A549 (cell line): Measurements from ENCODE around the gene SUN2. TPM values are rescaled to one million over a fixed set of nuclear protein-coding genes. Genes with fewer than 3 reads are reported as not detected.

Source experiments
- ATAC-seq, 2 experiments: fragments of 200-7000 bp in 1 of 2; fragments of >200 bp in 1 of 2; cut with Nextera tagmentation in 1 of 2; cut with Tn5 transposase in 1 of 2; 3 replicates each; pipeline versions ENCODE4 v1.8.0 to v1.9.1; 2018 to 2020; ENCODE audit warnings: mild to moderate bottlenecking in 1 of 2, moderate library complexity in 1 of 2
- CTCF ChIA-PET: fragments of 300-600 bp; sonication (Branson Sonifier 250); formaldehyde crosslinking; extraction: SDS; loops from one replicate; lab custom pipeline; 2021; ENCODE audit warnings: antibody characterized with exemption, inconsistent platforms; lab: Yijun Ruan, JAX
- POLR2A ChIA-PET: fragments of 350-600 bp; formaldehyde crosslinking; extraction: SDS; loops from one replicate; lab custom pipeline; 2021; ENCODE audit warnings: antibody characterized with exemption, inconsistent platforms; lab: Yijun Ruan, JAX
- DNase-seq, 2 experiments: peaks; one replicate each; pipeline versions ENCODE4 v3.0.0 to v3.0.0-alpha.2; 2011 to 2016; ENCODE audit warnings: low read depth in 1 of 2, low spot score in 1 of 2
- FAIRE-seq: peaks from 2 replicates; lab custom pipeline; 2011; peaks lifted over from hg19 to GRCh38; lab: Jason Lieb, UNC
- H3K27ac ChIP-seq, 2 experiments: fragments of >200 bp; sonication (Bioruptor Twin); formaldehyde crosslinking; 3 replicates each; pipeline ENCODE4 v1.5.1; 2016 to 2017
- H3K4me1 ChIP-seq: fragments of >200 bp; sonication (Bioruptor Twin); formaldehyde crosslinking; 3 replicates; pipeline ENCODE4 v1.6.1; 2016
- H3K4me2 ChIP-seq: fragments of >200 bp; sonication (Bioruptor Twin); formaldehyde crosslinking; 3 replicates; pipeline ENCODE4 v1.6.1; 2016
- H3K4me3 ChIP-seq: fragments of >200 bp; sonication (Bioruptor Twin); formaldehyde crosslinking; 3 replicates; pipeline ENCODE4 v1.5.1; 2016
- H3K9me3 ChIP-seq: fragments of >200 bp; sonication (Bioruptor Twin); formaldehyde crosslinking; 3 replicates; pipeline ENCODE4 v1.6.1; 2016
- BCL3 ChIP-seq: fragments of >200 bp; sonication (Bioruptor Twin); formaldehyde crosslinking; IDR thresholded peaks from 3 replicates; pipeline ENCODE4 v1.6.1; 2016
- E2F6 ChIP-seq: IDR thresholded peaks from 2 replicates; pipeline ENCODE4 v1.6.1; 2012; ENCODE audit warnings: low read depth, borderline replicate concordance
- FOSB ChIP-seq: fragments of 250-450 bp; sonication (Bioruptor Pico); IDR thresholded peaks from 2 replicates; pipeline ENCODE4 v1.5.0; 2020; ENCODE audit warnings: mild to moderate bottlenecking, moderate library complexity
- FOSL2 ChIP-seq, 2 experiments: fragments of 450-650 bp in 1 of 2; fragments of >200 bp in 1 of 2; sonication (Bioruptor Twin) in 1 of 2; formaldehyde crosslinking; IDR thresholded peaks; 2 replicates each; pipeline versions ENCODE4 v1.5.0 to v1.6.1; 2016 to 2020; ENCODE audit warnings: mild to moderate bottlenecking in 1 of 2, moderate library complexity in 1 of 2
- FOXS1 ChIP-seq: fragments of 250-450 bp; sonication (Bioruptor Pico); IDR thresholded peaks from 2 replicates; pipeline ENCODE4 v1.5.0; 2020; ENCODE audit warnings: mild to moderate bottlenecking, moderate library complexity
- HMGXB4 ChIP-seq: fragments of 250-450 bp; sonication (Bioruptor Pico); IDR thresholded peaks from 2 replicates; pipeline ENCODE4 v1.5.0; 2021; ENCODE audit warnings: mild to moderate bottlenecking, moderate library complexity, borderline replicate concordance
- HOXA7 ChIP-seq: fragments of 250-450 bp; sonication (Bioruptor Pico); IDR thresholded peaks from 2 replicates; pipeline ENCODE4 v1.5.0; 2020; ENCODE audit warnings: mild to moderate bottlenecking, moderate library complexity
- JUN ChIP-seq, 2 experiments: fragments of >200 bp; sonication (Bioruptor Twin); formaldehyde crosslinking; IDR thresholded peaks; 2 replicates in 1 of 2; 3 replicates in 1 of 2; pipeline ENCODE4 v1.6.1; 2016 to 2017
- KDM1A ChIP-seq: fragments of 200-600 bp; sonication (generic); IDR thresholded peaks from 2 replicates; pipeline ENCODE4 v1.6.1; 2016; ENCODE audit warnings: low read depth, mild to moderate bottlenecking
- KDM5A ChIP-seq: fragments of 200-600 bp; sonication (generic); IDR thresholded peaks from 2 replicates; pipeline ENCODE4 v1.6.1; 2016; ENCODE audit warnings: antibody characterized with exemption, mild to moderate bottlenecking
- MAX ChIP-seq: IDR thresholded peaks from 2 replicates; pipeline ENCODE4 v1.6.1; 2012
- MYC ChIP-seq: IDR thresholded peaks from 2 replicates; pipeline ENCODE4 v1.6.1; 2012; ENCODE audit warnings: mild to moderate bottlenecking, inconsistent platforms, low read length, improper control_type of control experiment, borderline replicate concordance
- NFE2L2 ChIP-seq: fragments of 150-350 bp; conservative IDR thresholded peaks from 2 replicates; pipeline ENCODE4 v1.6.1; 2014; ENCODE audit warnings: low read length
- NPAS2 ChIP-seq: fragments of 250-450 bp; sonication (Bioruptor Pico); IDR thresholded peaks from 2 replicates; pipeline ENCODE4 v1.8.0; 2022; ENCODE audit warnings: mild to moderate bottlenecking, moderate library complexity, borderline replicate concordance
- PBX3 ChIP-seq: IDR thresholded peaks from 2 replicates; pipeline ENCODE4 v1.6.1; 2012
- RAD21 ChIP-seq, 2 experiments: fragments of >200 bp in 1 of 2; sonication (Bioruptor Twin) in 1 of 2; formaldehyde crosslinking in 1 of 2; IDR thresholded peaks in 1 of 2; conservative IDR thresholded peaks in 1 of 2; 2 replicates in 1 of 2; 3 replicates in 1 of 2; pipeline ENCODE4 v1.6.1; 2012 to 2018; ENCODE audit warnings: inconsistent platforms in 1 of 2
- SMC3 ChIP-seq: fragments of >200 bp; sonication (Bioruptor Twin); formaldehyde crosslinking; IDR thresholded peaks from 3 replicates; pipeline ENCODE4 v1.6.1; 2018; ENCODE audit warnings: inconsistent platforms
- SREBF2 ChIP-seq: fragments of 450-650 bp; IDR thresholded peaks from 2 replicates; pipeline ENCODE4 v1.6.1; 2014; ENCODE audit warnings: mild to moderate bottlenecking, moderate library complexity
- ZNF302 ChIP-seq: fragments of 250-450 bp; sonication (Bioruptor Pico); IDR thresholded peaks from 2 replicates; pipeline ENCODE4 v1.9.0; 2021; ENCODE audit warnings: inconsistent platforms, mild to moderate bottlenecking, moderate library complexity
- WGBS: methylation state at CpG from one replicate; pipeline ENCODE4 v1.1.6; 2017; ENCODE audit errors: missing lambda C conversion rate; 5-methylcytosine and 5-hydroxymethylcytosine counted together
- polyA plus RNA-seq, 4 experiments: library from polyadenylated mRNA; depleted of rRNA in 3 of 4; stranded (reverse); fragments of >200 nt; fragmentation: RNase III in 1 of 4; extraction: RNeasy Plus Mini Kit Qiagen cat#74134 plus additional on column Dnase treatment in 1 of 4; gene quantifications; 2 replicates in 3 of 4; 3 replicates in 1 of 4; pipeline ENCODE4 v1.2.3, GENCODE V29; 2011 to 2017

The SUN2 gene
- polyA plus RNA-seq, 2 of the 4 experiments (the other 2 are of a cell fraction): 12.6 to 24.0 TPM

- TF ChIP-seq PBX3: no peak
- TF ChIP-seq FOSL2 (IDR thresholded peaks at IDR 0.05): no peak
- TF ChIP-seq FOSL2 (CRISPR knock-in tag; IDR thresholded peaks at IDR 0.05): peak; percentile 49
- no peak for TF ChIP-seq FOXS1 (CRISPR knock-in tag)
- TF ChIP-seq KDM1A: no peak
- no peak for TF ChIP-seq SREBF2
- TF ChIP-seq NFE2L2: no peak
- TF ChIP-seq NPAS2: no peak
Measured at GRCh38 chr22:38707346-38707745, 48.5 kb downstream of the SUN2 start (continued).

GRCh38 chr22:38706901-38707195, 49.0 kb downstream of the SUN2 start:
- ATAC-seq: no peak
- no peak for DNase-seq
- H3K4me2 ChIP-seq: peak overlapping the region; percentile 93
- peak overlapping the region; percentile 82 for H3K4me3 ChIP-seq
- no peak for TF ChIP-seq HOXA7 (CRISPR knock-in tag)
- TF ChIP-seq JUN (IDR thresholded peaks at IDR 0.05): no peak
- TF ChIP-seq FOSB: no peak
- TF ChIP-seq SMC3: no peak
- no peak for TF ChIP-seq HMGXB4 (CRISPR knock-in tag)
- H3K9me3 ChIP-seq: no peaks in the 10 kb centered on the region
- 6% methylated on average over 4 of the region's 4 CpGs for WGBS
- H3K4me1 ChIP-seq: peaks cover 19% of the 10 kb centered on the region; the same call in 2 of the 3 replicates
- CTCF ChIA-PET: interaction anchor here (1.7 to 4.0 kb wide), 5 partner anchors 11 to 59 kb away, joined by 4 to 22 read pairs (median 7); partner anchors contain the start of gene TOMM22
- FAIRE-seq: no peak
- POLR2A ChIA-PET: interaction anchor here (0.6 to 1.7 kb wide), 2 partner anchors 11 kb away, joined by 3 to 7 read pairs; no protein-coding TSS in a partner anchor
- peak overlapping the region; percentile 90 to 97 for H3K27ac ChIP-seq

GRCh38 chr22:38706101-38706900, 49.5 kb downstream of the SUN2 start:
- POLR2A ChIA-PET: interaction anchor here (0.9 to 1.7 kb wide), 3 partner anchors 9 to 25 kb away, joined by 3 to 7 read pairs (median 5); partner anchors contain the start of gene TOMM22

More at GRCh38 chr22:38706101-38706900, 49.5 kb downstream of the SUN2 start:
- 1% methylated on average over 8 of the region's 80 CpGs for WGBS
- Histone ChIP-seq H3K9me3 (no peaks in the 10 kb centered on the region), H3K4me1 (peaks cover 22% of the 10 kb centered on the region; the same call in 2 of the 3 replicates), H3K4me3 (peak overlapping the region; percentile 82), H3K27ac (peak overlapping the region; percentile 90 to 97), H3K4me2 (peak overlapping the region; percentile 93)
- DNase-seq (no peak), ATAC-seq (peak; percentile 1 to 13; a peak in 5 of 6 replicates), FAIRE-seq (no peak)
- CTCF ChIA-PET: interaction anchor here (0.7 to 4.0 kb wide), 7 partner anchors 12 to 268 kb away, joined by 3 to 22 read pairs (median 7); partner anchors contain the start of gene TOMM22
- TF ChIP-seq KDM5A (0 out of 2 replicates have a peak, but pooled peaks have one; percentile 30), RAD21 (conservative IDR thresholded peaks at IDR 0.05 in 1 of 2, IDR thresholded peaks at IDR 0.05 in 1 of 2) (no peak), MAX (peak; percentile 57), MYC (no peak), ZNF302 (no peak), BCL3 (no peak), FOSL2 (IDR thresholded peaks at IDR 0.05) (no peak), FOSL2 (CRISPR knock-in tag; IDR thresholded peaks at IDR 0.05) (no peak), E2F6 (peak; percentile 46; the same call in 1 of the 2 replicates), JUN (IDR thresholded peaks at IDR 0.05) (peak in 1 of 2 experiments; percentile 29; a peak in 1 of 5 replicates)
